NOMO-1 (cell line): ENCODE data around the gene ESR2.
"Not testable (repeated sequence)": the region's sequence is repeated elsewhere in the genome, so short reads cannot be mapped to it uniquely, and the experiment has no call there.

Experiments used
- DNase-seq, 2 experiments: peaks; one replicate each; lab custom pipeline; 2025; ENCODE audit not compliant: unreplicated experiment in 2 of 2; lab: John Stamatoyannopoulos, UW

ESR2 gene

GRCh38 chr14:64201296-64201695 lies 92.9 kb downstream of the ESR2 start:
- no peak for DNase-seq

GRCh38 chr14:64200170-64200569 lies 94.0 kb downstream of the ESR2 start:
- DNase-seq, result no peak

- DNase-seq, result no peak
Measured at GRCh38 chr14:64198486-64198885, 95.7 kb downstream of the ESR2 start.

GRCh38 chr14:64197996-64198395 lies 96.2 kb downstream of the ESR2 start:
- DNase-seq, result no peak

- DNase-seq, result no peak
Measured at GRCh38 chr14:64196814-64197411, 97.3 kb downstream of the ESR2 start.

GRCh38 chr14:64196056-64196455 lies 98.1 kb downstream of the ESR2 start:
- no peak for DNase-seq

- DNase-seq, result no peak
Measured at GRCh38 chr14:64195199-64195598, 99.0 kb downstream of the ESR2 start.

- no peak for DNase-seq
Measured at GRCh38 chr14:64194404-64194803, 99.8 kb downstream of the ESR2 start.

- no peak for DNase-seq
Measured at GRCh38 chr14:64193821-64194220, 100.3 kb downstream of the ESR2 start.

GRCh38 chr14:64191756-64192155 lies 102.4 kb downstream of the ESR2 start:
- DNase-seq, result no peak

- DNase-seq, result no peak
Measured at GRCh38 chr14:64190974-64191502, 103.1 kb downstream of the ESR2 start.

- no peak for DNase-seq
Measured at GRCh38 chr14:64187331-64187730, 106.8 kb downstream of the ESR2 start.

GRCh38 chr14:64186231-64187129 lies 107.7 kb downstream of the ESR2 start:
- DNase-seq, result no peak

GRCh38 chr14:64185184-64185583 lies 109.0 kb downstream of the ESR2 start:
- DNase-seq, result no peak

- DNase-seq, result no peak
Measured at GRCh38 chr14:64184103-64184729, 110.0 kb downstream of the ESR2 start.

GRCh38 chr14:64182908-64183307 lies 111.3 kb downstream of the ESR2 start:
- DNase-seq, result not testable (repeated sequence)

GRCh38 chr14:64178814-64179213 lies 115.4 kb downstream of the ESR2 start:
- DNase-seq, result no peak

GRCh38 chr14:64176330-64176729 lies 117.8 kb downstream of the ESR2 start:
- no peak for DNase-seq

GRCh38 chr14:64174922-64175782 lies 119.0 kb downstream of the ESR2 start:
- DNase-seq, result no peak

- DNase-seq, result peak; percentile 1 to 20
Measured at GRCh38 chr14:64170181-64170580, 124.0 kb downstream of the ESR2 start.

GRCh38 chr14:64159588-64159987 lies 134.6 kb downstream of the ESR2 start:
- DNase-seq, result no peak
